ENCODE data around the gene SPOCK1.

The SPOCK1 gene

GRCh38 chr5:137073189-137073588 is 425.9 kb downstream of the SPOCK1 start:
- H3K27ac ChIP-seq = no peak overlapping the region
- H3K9me3 ChIP-seq = no peaks in the 10 kb centered on the region
- no peaks in the 10 kb centered on the region for H3K27me3 ChIP-seq
- H3K4me3 ChIP-seq (ENCODE audit: low read depth in 1 of 2, low read length in 1 of 2) = no peak overlapping the region
- no peaks in the 10 kb centered on the region for H3K36me3 ChIP-seq
- H3K4me1 ChIP-seq (ENCODE audit: control insufficient read depth in 1 of 2, insufficient read depth in 1 of 2, low read depth in 1 of 2, low read length in 1 of 2) = no peaks in the 10 kb centered on the region
- no peak for TF ChIP-seq CTCF (IDR thresholded peaks at IDR 0.05)

- Histone ChIP-seq H3K36me3 (no peaks in the 10 kb centered on the region), H3K4me1 (ENCODE audit: control insufficient read depth in 1 of 2, insufficient read depth in 1 of 2, low read depth in 1 of 2, low read length in 1 of 2) (no peaks in the 10 kb centered on the region), H3K27ac (no peak overlapping the region), H3K4me3 (ENCODE audit: low read depth in 1 of 2, low read length in 1 of 2) (no peak overlapping the region), H3K27me3 (no peaks in the 10 kb centered on the region), H3K9me3 (no peaks in the 10 kb centered on the region)
- no peak for TF ChIP-seq CTCF (IDR thresholded peaks at IDR 0.05)
Observed at GRCh38 chr5:137072361-137073115, 426.6 kb downstream of the SPOCK1 start.

GRCh38 chr5:137071931-137072330 is 427.2 kb downstream of the SPOCK1 start:
- Histone ChIP-seq H3K4me3 (ENCODE audit: low read depth in 1 of 2, low read length in 1 of 2) (no peak overlapping the region), H3K36me3 (no peaks in the 10 kb centered on the region), H3K9me3 (no peaks in the 10 kb centered on the region), H3K4me1 (ENCODE audit: control insufficient read depth in 1 of 2, insufficient read depth in 1 of 2, low read depth in 1 of 2, low read length in 1 of 2) (no peaks in the 10 kb centered on the region), H3K27ac (no peak overlapping the region), H3K27me3 (no peaks in the 10 kb centered on the region)
- TF ChIP-seq CTCF (IDR thresholded peaks at IDR 0.05) = no peak

- Histone ChIP-seq H3K4me1 (ENCODE audit: control insufficient read depth in 1 of 2, insufficient read depth in 1 of 2, low read depth in 1 of 2, low read length in 1 of 2) (no peaks in the 10 kb centered on the region), H3K27me3 (no peaks in the 10 kb centered on the region), H3K27ac (no peak overlapping the region), H3K36me3 (no peaks in the 10 kb centered on the region), H3K9me3 (no peaks in the 10 kb centered on the region), H3K4me3 (ENCODE audit: low read depth in 1 of 2, low read length in 1 of 2) (no peak overlapping the region)
- no peak for TF ChIP-seq CTCF (IDR thresholded peaks at IDR 0.05)
Observed at GRCh38 chr5:137071526-137071925, 427.6 kb downstream of the SPOCK1 start.

GRCh38 chr5:137070521-137070920 is 428.6 kb downstream of the SPOCK1 start:
- H3K9me3 ChIP-seq = no peaks in the 10 kb centered on the region
- H3K27ac ChIP-seq = no peak overlapping the region
- H3K4me3 ChIP-seq (ENCODE audit: low read depth in 1 of 2, low read length in 1 of 2) = no peak overlapping the region
- H3K36me3 ChIP-seq = no peaks in the 10 kb centered on the region
- H3K27me3 ChIP-seq = no peaks in the 10 kb centered on the region
- no peaks in the 10 kb centered on the region for H3K4me1 ChIP-seq (ENCODE audit: control insufficient read depth in 1 of 2, insufficient read depth in 1 of 2, low read depth in 1 of 2, low read length in 1 of 2)
- no peak for TF ChIP-seq CTCF (IDR thresholded peaks at IDR 0.05)
